K562 (cell line): Measurements from ENCODE around the gene GPRIN2. TPM values are rescaled to one million over a fixed set of nuclear protein-coding genes. Genes with fewer than 3 reads are reported as not detected.
A peak's percentile ranks its signal among the peaks of the same experiment; 100 is the strongest.
"Not testable (repeated sequence)": the region's sequence is repeated elsewhere in the genome, so short reads cannot be mapped to it uniquely, and the experiment has no call there.

Source experiments
- ATAC-seq: fragments of 200-7000 bp; cut with Tn5 transposase; 3 replicates; pipeline ENCODE4 v1.9.1; 2020; ENCODE audit warnings: moderate library complexity
- BruUV-seq: library from RNA; stranded (reverse); fragments of 400-500 nt; replicated peaks from 2 replicates; lab custom pipeline; 2021; lab: Mats Ljungman, UMichigan
- CTCF ChIA-PET: fragments of 300-600 bp; formaldehyde crosslinking; extraction: SDS; loops from one replicate; lab custom pipeline; 2021; ENCODE audit warnings: low intra/inter-chr PET ratio; lab: Yijun Ruan, JAX
- POLR2A ChIA-PET: fragments of 300-600, 350-650 bp; sonication (Branson Sonifier 250); formaldehyde crosslinking; extraction: SDS; loops from one replicate; lab custom pipeline; 2021; ENCODE audit warnings: antibody characterized with exemption, inconsistent platforms; lab: Yijun Ruan, JAX
- DNase-seq, 4 experiments: peaks; one replicate each; pipeline versions ENCODE4 v3.0.0 to v3.0.0-alpha.2; 2011 to 2018; ENCODE audit warnings: low spot score in 3 of 4, mixed read lengths in 3 of 4; ENCODE audit errors: extremely low read depth in 1 of 4
- FAIRE-seq: peaks from 2 replicates; lab custom pipeline; 2011; peaks lifted over from hg19 to GRCh38; lab: Jason Lieb, UNC
- H2AFZ ChIP-seq: 2 replicates; pipeline ENCODE4 v1.6.0; 2011; ENCODE audit warnings: low read depth, low read length, control low read depth, inconsistent platforms
- H3K27ac ChIP-seq: fragments of 200-600 bp; 3 replicates; pipeline ENCODE4 v1.8.0; 2011; ENCODE audit warnings: low read depth, mild to moderate bottlenecking, control low read depth, inconsistent platforms, low read length, moderate library complexity, mixed read lengths; ENCODE audit errors: extremely low read depth
- H3K27me3 ChIP-seq, 2 experiments: fragments of 300-600 bp in 1 of 2; 2 replicates in 1 of 2; 3 replicates in 1 of 2; pipeline versions ENCODE4 v1.6.0 to v1.8.0; 2011; ENCODE audit warnings: inconsistent platforms in 2 of 2, low read length in 2 of 2, mild to moderate bottlenecking in 1 of 2, mixed read lengths in 1 of 2, moderate library complexity in 1 of 2; ENCODE audit not compliant: control insufficient read depth in 2 of 2, insufficient read depth in 2 of 2
- H3K36me3 ChIP-seq: fragments of 300-600 bp; 3 replicates; pipeline ENCODE4 v1.8.0; 2011; ENCODE audit warnings: mild to moderate bottlenecking, low read length, inconsistent platforms; ENCODE audit not compliant: control insufficient read depth, insufficient read depth
- H3K4me1 ChIP-seq, 2 experiments: fragments of 200-600 bp in 1 of 2; replicated peaks in 1 of 2; 2 replicates in 1 of 2; 3 replicates in 1 of 2; pipeline versions ENCODE4 v1.5.1 to v1.8.0; 2011; ENCODE audit warnings: inconsistent platforms in 2 of 2, low read length in 2 of 2, mild to moderate bottlenecking in 1 of 2, mixed read lengths in 1 of 2, moderate library complexity in 1 of 2; ENCODE audit not compliant: control insufficient read depth in 2 of 2, insufficient read depth in 2 of 2
- H3K4me2 ChIP-seq: 2 replicates; pipeline ENCODE4 v1.6.1; 2011; ENCODE audit warnings: low read length, control low read depth, inconsistent platforms, mixed read lengths; ENCODE audit not compliant: insufficient read depth
- H3K4me3 ChIP-seq: fragments of 200-600 bp; sonication (generic), shearing (Covaris generic); 2 replicates; pipeline ENCODE4 v1.5.1; 2016; ENCODE audit warnings: control low read depth, inconsistent platforms
- H3K79me2 ChIP-seq: fragments of 200-600 bp; 3 replicates; pipeline ENCODE4 v1.8.0; 2011; ENCODE audit warnings: low read length, inconsistent platforms; ENCODE audit not compliant: control insufficient read depth, insufficient read depth
- H3K9ac ChIP-seq, 2 experiments: 2 replicates each; pipeline versions ENCODE4 v1.6.0 to v1.6.1; 2011; ENCODE audit warnings: low read depth in 2 of 2, low read length in 2 of 2, control low read depth in 1 of 2, inconsistent platforms in 1 of 2, mild to moderate bottlenecking in 1 of 2, mixed read lengths in 1 of 2; ENCODE audit not compliant: insufficient read depth in 1 of 2
- H3K9me1 ChIP-seq: one replicate; pipeline ENCODE4 v1.6.0; 2011; ENCODE audit warnings: inconsistent platforms, mild to moderate bottlenecking, low read length, moderate library complexity; ENCODE audit not compliant: control insufficient read depth, insufficient read depth
- H3K9me3 ChIP-seq: replicated peaks from 2 replicates; pipeline ENCODE4 v1.5.1; 2011; ENCODE audit warnings: low read depth, low read length, inconsistent platforms; ENCODE audit not compliant: control insufficient read depth, insufficient read depth
- H4K20me1 ChIP-seq: replicated peaks from 2 replicates; pipeline ENCODE4 v1.6.1; 2011; ENCODE audit warnings: low read length, inconsistent platforms, mixed read lengths; ENCODE audit not compliant: control insufficient read depth, insufficient read depth
- CTCFL ChIP-seq: IDR thresholded peaks from 2 replicates; pipeline ENCODE4 v1.6.1; 2011; ENCODE audit warnings: borderline replicate concordance, low read depth, mild to moderate bottlenecking, moderate library complexity, low read length; ENCODE audit not compliant: insufficient read depth, poor library complexity, severe bottlenecking
- KLF16 ChIP-seq: IDR thresholded peaks from 2 replicates; pipeline ENCODE4 v1.6.1; 2016; ENCODE audit warnings: antibody characterized with exemption
- SMC3 ChIP-seq: conservative IDR thresholded peaks from 2 replicates; pipeline ENCODE4 v1.6.1; 2011; ENCODE audit warnings: low read depth, low read length, improper control_type of control experiment; ENCODE audit not compliant: insufficient read depth
- STAG1 ChIP-seq: sonication (generic); formaldehyde crosslinking; IDR thresholded peaks from 2 replicates; pipeline ENCODE4 v1.5.0; 2020; ENCODE audit warnings: missing genetic modification reagents, borderline replicate concordance
- TFAP4 ChIP-seq: sonication (generic); formaldehyde crosslinking; IDR thresholded peaks from 2 replicates; pipeline ENCODE4 v1.8.0; 2022; ENCODE audit warnings: missing genetic modification reagents, mild to moderate bottlenecking, moderate library complexity, borderline replicate concordance
- YY1 ChIP-seq, 3 experiments: IDR thresholded peaks; 2 replicates each; pipeline ENCODE4 v1.6.1; 2011; ENCODE audit warnings: low read length in 2 of 3, mild to moderate bottlenecking in 2 of 3, moderate library complexity in 2 of 3, borderline replicate concordance in 1 of 3, control low read depth in 1 of 3, low read depth in 1 of 3; ENCODE audit not compliant: insufficient read depth in 3 of 3, insufficient replicate concordance in 2 of 3, control insufficient read depth in 1 of 3, insufficient read length in 1 of 3; ENCODE audit errors: extremely low read depth in 1 of 3
- WGBS: fragments of 100-300 bp; shearing (Covaris generic); methylation state at CpG from one replicate; pipeline ENCODE4 v1.1.6; 2016; ENCODE audit warnings: low coverage, mixed read lengths; ENCODE audit not compliant: insufficient coverage; ENCODE audit errors: missing lambda C conversion rate; 5-methylcytosine and 5-hydroxymethylcytosine counted together
- in situ Hi-C: fragments of 300-500 bp; cut with MboI; formaldehyde crosslinking; loops from 4 replicates; pipeline ENCODE4 v1.15.0; 2018; ENCODE audit warnings: inconsistent platforms, mixed read lengths
- intact Hi-C: fragments of 100-400 bp; cut with micrococcal nuclease; formaldehyde crosslinking; loops from 2 replicates; pipeline ENCODE4 v1.14.2; 2022
- polyA plus RNA-seq, 8 experiments: library from polyadenylated mRNA; depleted of rRNA in 4 of 8; stranded (reverse) in 5 of 8; unstranded in 3 of 8; fragments of >200 nt; fragmentation: Nextera tagmentation in 2 of 8; fragmentation: Illumina TruSeq in 1 of 8; extraction: Ambion mirVana in 2 of 8; extraction: Trizol in 1 of 8; gene quantifications; 2 replicates each; pipeline versions ENCODE4 v1.2.1 to v1.2.3, GENCODE V29; 2011 to 2014; ENCODE audit warnings: inconsistent platforms in 1 of 8, missing spikeins in 1 of 8
- total RNA-seq, 7 experiments: library from RNA; depleted of rRNA in 6 of 7; stranded (reverse); fragments of >200 nt in 6 of 7; fragmentation: Illumina TruSeq in 2 of 7; extraction: Trizol in 2 of 7; gene quantifications; 2 replicates each; pipeline versions ENCODE4 v1.2.1 to v1.2.3, GENCODE V29; 2011 to 2021; ENCODE audit warnings: low replicate concordance in 1 of 7

The GPRIN2 gene
- total and polyA plus RNA-seq, 9 of the 15 experiments (the other 6 are each of a cell fraction or from before 2014, with no cell fraction given) = not detected

GRCh38 chr10:46567151-46567550 is 10.7 kb upstream of the GPRIN2 start:
- H3K9ac ChIP-seq, H2AFZ ChIP-seq, H3K4me3 ChIP-seq, H3K79me2 ChIP-seq, H4K20me1 ChIP-seq, POLR2A ChIA-PET, H3K9me3 ChIP-seq, DNase-seq, CTCF ChIA-PET, H3K27ac ChIP-seq, H3K4me2 ChIP-seq, BruUV-seq, in situ Hi-C loops, intact Hi-C loops, FAIRE-seq, H3K27me3 ChIP-seq, H3K36me3 ChIP-seq, H3K9me1 ChIP-seq, ATAC-seq, H3K4me1 ChIP-seq: not testable (repeated sequence)
- WGBS = 0% methylated on average over 3 of the region's 9 CpGs

- H3K9ac ChIP-seq, H3K9me3 ChIP-seq, H3K4me3 ChIP-seq, H3K4me1 ChIP-seq, POLR2A ChIA-PET, intact Hi-C loops, in situ Hi-C loops, BruUV-seq, H3K9me1 ChIP-seq, H3K27ac ChIP-seq, H3K4me2 ChIP-seq, H3K27me3 ChIP-seq, H4K20me1 ChIP-seq, H3K36me3 ChIP-seq, H3K79me2 ChIP-seq: not testable (repeated sequence)
- peak; percentile 98 for ATAC-seq
- 0% methylated on average over 3 of the region's 6 CpGs for WGBS
- 0 out of 2 replicates have a peak overlapping the region, but pooled peaks have one; percentile 38 for H2AFZ ChIP-seq
- CTCF ChIA-PET = interaction anchor here (1.2 kb wide), 1 partner anchor 337 kb away, joined by 5 read pairs; no protein-coding TSS in a partner anchor
- FAIRE-seq = peak; percentile 76
- peak in 1 of 4 experiments; percentile 78 for DNase-seq
- peak; percentile 67; the same call in 1 of the 2 replicates for TF ChIP-seq KLF16
- TF ChIP-seq CTCFL = peak; percentile 7
- peak; percentile 70 for TF ChIP-seq SMC3
- 0 out of 2 replicates have a peak, but pooled peaks have one; percentile 15 for TF ChIP-seq TFAP4 (CRISPR knock-in tag)
- TF ChIP-seq STAG1 (CRISPR knock-in tag) = peak; percentile 40; the same call in 1 of the 2 replicates
- peak in 1 of 3 experiments; percentile 28 for TF ChIP-seq YY1 (IDR thresholded peaks at IDR 0.05; ENCODE audit: borderline replicate concordance in 1 of 3, control insufficient read depth in 1 of 3, extremely low read depth in 1 of 3, insufficient read depth in 3 of 3, insufficient read length in 1 of 3, insufficient replicate concordance in 2 of 3, low read depth in 1 of 3, low read length in 2 of 3)
Measured at GRCh38 chr10:46565591-46566332, 9.3 kb upstream of the GPRIN2 start.
